ENCODE measurements around the gene PAWR.

PAWR gene, protein sequence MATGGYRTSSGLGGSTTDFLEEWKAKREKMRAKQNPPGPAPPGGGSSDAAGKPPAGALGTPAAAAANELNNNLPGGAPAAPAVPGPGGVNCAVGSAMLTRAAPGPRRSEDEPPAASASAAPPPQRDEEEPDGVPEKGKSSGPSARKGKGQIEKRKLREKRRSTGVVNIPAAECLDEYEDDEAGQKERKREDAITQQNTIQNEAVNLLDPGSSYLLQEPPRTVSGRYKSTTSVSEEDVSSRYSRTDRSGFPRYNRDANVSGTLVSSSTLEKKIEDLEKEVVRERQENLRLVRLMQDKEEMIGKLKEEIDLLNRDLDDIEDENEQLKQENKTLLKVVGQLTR

DNA sequence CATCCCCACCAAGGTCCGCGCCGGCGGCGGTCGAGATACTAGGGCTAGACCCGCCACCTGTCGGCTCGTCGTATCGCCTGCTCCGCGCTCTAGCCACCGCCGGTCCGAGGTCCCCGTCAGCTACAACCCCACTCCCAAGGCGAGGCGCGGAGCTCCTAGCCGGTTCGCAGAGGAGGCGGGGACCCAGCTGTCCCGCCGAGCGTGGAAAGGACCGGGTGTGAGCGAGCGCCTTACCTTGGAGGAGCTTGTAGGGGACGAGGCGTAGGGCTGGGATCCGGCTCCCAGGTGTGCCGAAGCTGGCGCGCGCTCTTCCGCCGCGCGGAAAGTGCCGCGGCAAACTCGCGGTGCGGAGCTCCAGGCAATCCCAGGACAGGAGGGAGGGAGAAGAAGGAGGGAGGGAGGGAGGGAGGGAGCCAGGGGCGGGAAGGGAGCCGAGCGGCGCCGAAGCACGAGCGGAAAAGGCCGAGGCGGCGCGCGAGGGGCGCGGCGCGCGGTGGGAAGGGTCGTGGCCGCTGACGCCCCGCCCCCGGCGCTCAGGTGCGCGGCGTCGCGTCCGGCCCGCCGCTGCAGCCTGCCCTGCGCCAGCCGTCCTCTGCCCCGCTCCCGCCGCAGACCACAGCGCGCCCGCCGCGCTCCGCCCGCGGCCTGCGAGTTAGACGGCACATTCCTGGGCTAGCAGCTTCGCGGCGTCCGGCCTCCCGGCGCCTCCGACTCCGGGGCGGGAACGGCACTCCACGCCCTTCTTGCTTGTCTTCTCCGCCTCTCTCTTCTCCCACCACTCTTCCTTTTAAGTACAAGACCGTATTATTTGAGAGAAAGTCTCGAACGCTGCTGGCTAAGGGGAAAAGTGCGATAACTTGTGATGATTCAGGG lies at the start of gene PAWR:
PAWR (minus strand) TSS at position 327 of the 873 bp plus-strand sequence. CDS start 720 bp downstream, outside the sequence.
- no peak for DNase-seq

DNA sequence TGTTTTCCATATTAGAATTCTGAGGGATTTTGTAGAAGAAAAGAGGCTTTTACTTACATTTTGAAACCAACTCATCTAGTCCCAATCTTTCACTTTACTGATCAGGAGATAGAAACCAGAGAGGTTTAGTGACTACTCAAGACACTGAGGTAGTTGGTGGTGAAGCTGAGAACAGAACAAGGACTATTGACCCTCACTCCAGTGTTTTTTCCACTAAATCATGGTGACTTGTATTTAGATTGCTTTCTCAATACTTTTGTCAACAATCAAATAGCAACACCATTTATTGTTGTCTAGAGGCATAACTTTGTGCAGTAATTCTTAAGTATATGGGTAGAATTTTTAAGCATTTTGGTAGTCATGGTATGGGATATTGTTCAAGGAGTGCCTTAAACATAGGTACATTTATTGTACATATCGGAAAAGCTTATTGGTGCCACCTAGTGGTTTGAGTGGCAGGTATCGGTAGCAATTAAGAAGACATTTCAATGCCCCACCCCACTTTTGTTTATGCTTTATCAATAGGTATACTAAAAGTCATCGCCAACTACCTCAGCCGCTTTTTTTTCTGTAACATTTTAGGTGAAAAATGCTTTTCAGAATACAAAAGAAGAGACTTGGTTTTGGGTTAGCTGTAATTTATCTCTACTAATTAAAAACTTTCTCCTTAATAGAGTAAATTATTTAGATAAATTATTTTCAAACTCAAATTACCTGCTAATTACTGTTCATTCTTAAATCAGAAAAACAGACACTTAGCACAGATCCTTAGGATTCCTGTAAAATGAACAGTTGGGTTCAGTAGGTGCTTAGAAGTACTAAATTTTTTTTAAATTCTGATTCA lies 47.3 kb upstream of the PAWR start:
- DNase-seq, result peak; percentile 71

DNA sequence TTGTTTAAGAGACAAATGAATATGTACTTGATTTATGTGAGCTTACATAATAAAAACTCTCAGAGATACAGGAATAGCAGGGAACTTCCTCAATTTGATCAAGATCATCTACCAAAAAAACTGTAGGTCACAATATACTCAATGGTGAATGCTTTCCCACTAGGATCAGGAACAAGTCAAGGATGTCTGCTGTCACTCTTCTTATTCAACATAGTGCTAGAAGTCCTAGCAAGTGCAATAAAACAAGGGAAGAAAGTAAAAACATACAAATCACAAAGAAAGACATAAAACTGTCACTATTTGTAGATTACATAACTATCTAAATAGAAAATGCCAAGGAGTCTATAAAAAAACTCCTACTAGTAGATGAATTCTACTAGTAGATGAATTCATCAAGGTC lies 41.9 kb upstream of the PAWR start:
- peak; percentile 17 for DNase-seq

DNA sequence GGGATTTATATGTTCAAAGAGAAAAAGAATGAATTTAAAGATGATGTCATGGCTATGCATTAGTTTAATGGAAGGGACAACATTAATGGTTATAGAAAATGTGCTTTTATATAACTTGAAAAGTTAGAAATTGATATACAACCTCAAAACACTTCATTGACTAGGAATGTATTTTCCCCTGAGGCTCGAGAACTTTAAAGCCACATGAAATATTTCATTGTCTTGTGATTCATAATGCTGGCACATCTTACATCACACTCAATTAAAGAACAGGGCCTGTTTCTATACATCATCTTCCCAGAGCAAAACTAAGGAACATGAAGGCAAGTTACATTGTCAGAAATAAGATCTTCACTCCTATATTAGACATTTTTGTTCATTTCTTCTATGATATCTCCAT lies 35.2 kb upstream of the PAWR start:
- no peak for DNase-seq

DNA sequence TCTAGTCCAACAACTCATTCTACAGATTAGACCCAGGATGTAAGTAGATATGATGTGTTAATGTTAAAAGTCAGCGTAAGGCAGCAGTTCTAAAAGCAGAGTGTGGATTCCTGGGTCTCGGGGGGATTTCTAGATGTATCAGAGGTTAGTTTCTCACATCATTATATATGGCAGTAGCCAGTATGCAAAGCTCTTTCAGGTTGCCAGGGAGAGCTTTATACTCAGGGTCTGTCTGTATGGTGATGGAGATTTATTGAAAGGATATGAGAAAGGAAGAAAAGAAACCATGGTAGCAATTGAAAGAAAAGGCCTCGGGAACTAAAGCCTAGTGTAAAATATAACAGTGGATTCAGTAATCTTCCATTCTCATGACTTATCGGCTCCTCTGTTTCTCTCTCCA lies 26.2 kb upstream of the PAWR start:
- DNase-seq, result no peak

DNA sequence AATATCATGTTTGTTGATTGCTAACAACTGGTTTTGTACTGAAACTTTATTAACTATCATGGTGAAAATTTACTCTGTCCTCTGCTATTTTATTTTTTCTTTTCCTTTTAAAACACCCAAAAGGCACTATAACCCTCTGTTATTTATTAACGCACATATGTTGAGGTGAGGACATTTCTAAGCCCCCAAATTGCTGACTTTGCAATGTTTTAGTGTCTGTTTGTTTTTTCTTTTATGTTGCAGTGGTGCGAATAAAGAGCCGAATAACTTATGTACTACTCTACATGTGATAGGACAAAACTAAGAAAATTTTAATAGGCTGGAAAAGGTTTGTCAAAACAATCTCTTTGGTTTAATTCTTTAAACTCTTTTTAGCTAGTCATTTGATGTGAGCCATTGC lies 24.5 kb upstream of the PAWR start:
- no peak for DNase-seq

DNA sequence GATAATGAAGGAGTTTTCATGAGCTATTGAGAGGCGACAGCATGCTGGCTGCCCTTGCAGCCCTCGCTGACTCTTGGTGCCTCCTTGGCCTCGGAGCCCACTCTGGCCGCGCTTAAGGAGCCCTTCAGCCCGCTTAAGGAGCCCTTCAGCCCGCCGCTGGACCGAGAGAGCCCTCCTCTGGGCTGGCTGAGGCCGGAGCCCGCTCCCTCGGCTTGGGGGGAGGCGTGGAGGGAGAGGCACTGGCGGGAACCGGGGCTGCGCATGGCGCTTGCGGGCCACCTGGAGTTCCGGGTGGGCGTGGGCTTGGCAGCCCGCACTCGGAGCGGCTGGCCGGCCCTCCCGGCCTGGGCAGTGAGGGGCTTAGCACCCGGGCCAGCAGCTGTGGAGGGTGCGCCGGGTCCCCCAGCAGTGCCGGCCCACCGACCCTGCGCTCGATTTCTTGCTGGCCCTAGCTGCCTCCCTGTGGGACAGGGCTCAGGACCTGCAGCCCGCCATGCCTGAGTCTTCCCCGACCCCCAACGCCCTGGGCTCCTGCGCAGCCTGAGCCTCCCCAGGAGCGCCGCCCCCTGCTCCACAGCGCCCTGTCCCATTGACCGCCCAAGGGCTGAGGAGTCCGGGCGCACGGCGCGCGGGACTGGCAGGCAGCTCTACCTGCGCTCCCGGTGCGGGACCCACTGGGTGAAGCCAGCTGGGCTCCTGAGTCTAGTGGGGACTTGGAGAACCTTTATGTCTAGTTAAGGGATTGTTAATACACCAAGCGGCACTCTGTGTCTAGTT lies 20.1 kb upstream of the PAWR start:
- DNase-seq, result no peak

DNA sequence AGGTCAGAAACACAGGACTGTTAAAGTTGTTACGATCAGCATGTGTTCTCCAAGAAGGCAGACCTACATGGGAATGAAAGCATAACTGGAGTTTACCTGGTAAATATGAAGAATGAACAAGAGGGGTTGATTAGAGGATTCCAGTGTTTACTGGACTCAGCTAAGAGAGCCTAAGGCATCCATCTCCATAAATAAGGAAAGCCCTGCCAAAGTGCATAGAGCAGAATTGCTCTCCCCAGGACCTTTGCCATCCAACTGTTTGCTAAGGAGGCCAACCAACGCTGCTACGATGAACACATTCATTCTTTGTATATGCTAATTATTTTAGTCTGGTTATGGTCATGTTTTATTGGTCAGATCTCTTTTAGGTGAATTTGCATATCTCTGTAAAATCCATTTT lies 17.1 kb upstream of the PAWR start:
- DNase-seq, result no peak

DNA sequence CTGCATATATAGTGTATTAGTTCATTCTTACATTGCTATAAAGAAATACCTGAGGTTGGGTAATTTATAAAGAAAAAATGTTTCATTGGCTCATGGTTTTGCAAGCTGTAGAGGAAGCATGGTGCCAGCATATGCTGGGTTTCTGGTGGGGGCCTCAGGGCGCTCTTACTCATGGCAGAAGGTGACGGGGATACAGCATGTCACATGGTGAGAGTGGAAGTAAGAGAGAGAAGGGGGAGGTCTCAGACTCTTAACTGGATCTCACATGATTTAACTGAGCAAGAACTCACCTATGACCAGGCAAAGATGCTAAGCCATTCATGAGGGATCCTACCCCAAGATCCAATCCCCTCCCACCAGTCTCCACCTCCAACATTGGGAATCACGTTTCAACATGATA lies 15.9 kb upstream of the PAWR start:
- DNase-seq, result no peak

DNA sequence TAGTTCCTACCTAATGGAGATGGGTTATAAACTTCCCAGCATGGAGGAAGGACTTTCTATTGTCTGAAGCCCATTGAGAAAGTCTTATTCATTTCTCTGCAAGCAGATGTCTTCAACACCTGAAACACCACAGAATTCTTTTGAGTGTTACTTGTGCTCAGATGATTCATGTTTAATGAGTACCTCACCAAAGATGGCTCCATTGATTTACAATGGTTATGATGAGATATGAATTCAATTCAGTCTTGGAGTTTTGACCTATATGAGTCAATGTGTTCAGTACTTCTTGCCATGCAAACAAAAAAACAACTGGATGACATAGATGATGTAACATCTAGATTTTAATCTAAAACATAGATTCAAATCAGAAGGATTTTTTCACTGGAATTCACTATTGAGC lies 15.4 kb upstream of the PAWR start:
- DNase-seq, result no peak

DNA sequence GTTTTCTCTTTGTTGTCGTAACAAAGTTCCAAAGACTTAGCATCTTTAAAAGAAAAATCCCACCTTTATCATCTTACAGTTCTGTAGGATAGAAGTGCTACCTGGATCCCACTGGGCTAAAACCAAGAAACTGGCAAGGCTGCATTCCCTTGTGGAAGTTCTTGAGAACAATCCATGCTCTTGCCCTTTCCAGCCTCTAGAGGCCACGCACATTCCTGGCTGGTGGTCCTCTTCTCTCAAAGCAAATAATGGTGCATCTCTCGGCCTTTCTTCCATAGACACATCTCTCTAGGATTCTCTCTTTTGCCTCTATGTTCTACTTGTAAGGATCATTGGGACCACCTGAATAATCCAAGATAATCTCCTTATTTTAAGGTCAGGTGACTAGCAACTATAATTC lies 8.2 kb upstream of the PAWR start:
- no peak for DNase-seq

DNA sequence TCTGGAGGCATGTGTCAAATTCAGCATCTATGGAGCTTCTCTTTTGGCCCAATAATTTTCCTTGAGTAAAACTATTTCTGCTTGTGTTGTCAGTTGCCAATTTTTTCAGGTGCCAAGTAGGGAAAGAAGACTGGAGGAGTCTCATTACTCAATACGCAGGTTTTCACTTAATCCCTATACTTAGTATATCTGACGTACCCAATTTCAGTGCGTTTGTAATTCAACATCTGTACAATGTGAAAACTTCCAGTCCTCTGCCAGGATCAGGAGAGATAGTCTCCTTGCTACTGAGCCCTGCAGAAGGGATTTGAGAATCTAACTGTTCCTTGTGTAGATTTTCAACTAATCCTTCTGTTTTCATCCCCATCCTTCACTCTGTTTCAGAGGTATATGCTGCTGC lies 5.7 kb upstream of the PAWR start:
- DNase-seq, result no peak

DNA sequence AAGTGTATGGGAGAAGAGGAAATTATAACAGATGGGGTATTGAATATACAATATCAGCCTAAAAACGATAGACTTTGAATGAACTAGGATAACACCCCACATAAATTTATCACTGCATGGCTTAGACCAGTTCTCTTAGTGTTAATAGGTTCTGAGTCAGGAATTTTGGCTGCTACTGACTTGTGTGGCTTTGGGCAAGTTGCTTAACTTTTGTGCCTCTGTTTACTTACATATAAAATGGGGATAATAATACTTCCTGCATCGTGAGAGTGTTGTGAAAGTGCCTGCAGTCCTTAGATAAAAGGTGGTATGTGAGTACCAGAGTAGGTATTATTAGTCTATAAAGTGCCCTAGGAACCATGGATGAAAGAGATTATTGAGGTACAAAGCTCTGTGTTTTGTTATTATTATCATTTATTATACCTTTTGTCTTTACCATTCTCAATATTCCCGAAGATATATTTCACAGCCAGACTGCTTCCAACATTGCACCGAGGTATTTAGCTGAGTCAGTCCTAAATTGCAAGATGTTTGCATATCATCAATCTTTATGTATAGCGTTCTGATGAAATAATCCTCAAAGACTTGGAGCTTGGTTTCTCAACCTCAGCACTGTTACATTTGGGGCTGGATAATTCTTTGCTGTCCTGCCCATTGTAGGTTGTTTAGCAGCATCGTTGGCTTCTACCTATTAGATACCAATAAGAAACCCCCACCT lies 2.3 kb upstream of the PAWR start:
- DNase-seq, result no peak

DNA sequence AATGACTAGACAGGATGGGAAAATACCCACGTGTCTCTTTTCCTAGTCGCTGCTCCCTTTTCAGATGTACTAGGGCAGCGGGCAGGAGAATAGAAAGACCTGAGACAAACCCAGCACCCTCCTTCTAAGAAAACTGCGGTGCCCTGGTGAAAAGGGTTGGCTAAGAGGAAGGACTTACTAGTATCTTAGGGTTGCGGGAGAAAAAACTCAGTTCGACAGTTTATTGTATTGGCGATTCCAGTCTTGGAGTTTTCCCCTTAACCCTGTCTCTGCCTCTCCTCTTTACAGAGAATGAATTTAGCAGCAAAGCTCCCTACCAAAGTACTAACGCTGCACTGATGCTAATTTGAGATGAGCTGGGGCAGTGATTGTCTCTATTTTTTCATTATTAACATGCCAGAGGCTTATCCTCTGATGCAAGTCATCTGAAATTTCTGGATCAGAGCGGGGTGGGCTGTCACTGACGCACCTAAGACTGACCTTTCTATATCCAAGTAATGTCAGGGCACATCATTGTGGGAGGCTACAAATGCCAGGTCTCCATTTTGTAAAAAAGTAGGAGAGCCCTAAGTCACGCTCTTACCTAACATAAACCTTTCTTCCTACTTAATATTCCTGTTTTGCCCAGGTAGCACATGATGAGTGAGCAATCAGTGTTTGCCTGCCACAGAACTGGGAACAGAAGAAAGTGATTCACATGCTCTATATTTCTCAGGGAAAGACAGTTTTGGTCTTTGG lies 916 bp upstream of the PAWR start:
- DNase-seq, result no peak

DNA sequence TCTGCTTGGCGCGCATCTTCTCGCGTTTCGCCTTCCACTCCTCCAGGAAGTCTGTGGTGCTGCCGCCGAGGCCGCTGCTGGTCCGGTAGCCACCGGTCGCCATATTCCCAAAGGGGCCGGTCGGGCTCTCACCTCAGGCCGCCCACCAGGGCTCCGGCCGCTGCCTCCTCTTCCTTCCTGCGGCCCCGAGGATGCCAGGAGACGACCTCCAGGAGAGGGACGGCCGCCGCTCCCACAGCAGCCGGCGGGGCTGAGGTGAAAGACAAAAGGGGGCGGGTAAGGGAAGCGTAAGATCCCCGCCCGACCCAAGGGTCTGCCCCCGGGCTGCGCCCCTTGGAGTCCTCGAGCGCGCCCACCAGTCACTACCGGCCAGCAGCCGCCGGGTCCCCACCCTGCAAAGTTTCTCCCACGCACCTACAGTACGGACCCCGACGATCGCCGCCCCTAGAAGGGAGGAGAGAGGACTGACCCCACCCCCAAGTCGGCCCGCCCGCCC lies 574 bp downstream of the PAWR start:
- no peak for DNase-seq

DNA sequence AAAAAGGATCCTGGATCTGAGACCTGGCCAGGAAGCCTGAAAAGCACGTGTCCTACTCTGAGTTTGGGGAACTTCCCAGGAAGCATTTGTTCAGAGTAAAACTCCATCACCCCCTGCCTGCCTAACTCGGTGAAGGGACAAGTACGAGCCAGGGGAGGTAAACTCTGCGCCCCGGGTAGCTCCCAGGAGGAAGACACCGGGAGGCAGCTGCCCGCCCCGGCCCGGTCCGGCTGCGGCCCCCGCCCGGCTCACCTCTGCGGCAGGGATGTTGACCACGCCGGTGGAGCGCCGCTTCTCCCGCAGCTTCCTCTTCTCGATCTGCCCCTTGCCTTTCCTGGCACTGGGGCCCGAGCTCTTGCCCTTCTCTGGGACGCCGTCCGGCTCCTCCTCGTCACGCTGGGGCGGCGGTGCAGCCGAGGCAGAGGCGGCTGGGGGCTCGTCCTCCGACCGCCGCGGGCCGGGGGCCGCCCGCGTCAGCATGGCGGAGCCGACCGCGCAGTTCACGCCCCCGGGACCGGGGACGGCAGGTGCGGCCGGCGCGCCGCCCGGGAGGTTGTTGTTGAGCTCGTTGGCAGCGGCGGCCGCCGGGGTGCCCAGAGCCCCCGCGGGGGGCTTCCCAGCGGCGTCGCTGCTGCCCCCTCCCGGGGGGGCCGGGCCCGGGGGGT lies 1.2 kb downstream of the PAWR start:
- DNase-seq, result no peak

DNA sequence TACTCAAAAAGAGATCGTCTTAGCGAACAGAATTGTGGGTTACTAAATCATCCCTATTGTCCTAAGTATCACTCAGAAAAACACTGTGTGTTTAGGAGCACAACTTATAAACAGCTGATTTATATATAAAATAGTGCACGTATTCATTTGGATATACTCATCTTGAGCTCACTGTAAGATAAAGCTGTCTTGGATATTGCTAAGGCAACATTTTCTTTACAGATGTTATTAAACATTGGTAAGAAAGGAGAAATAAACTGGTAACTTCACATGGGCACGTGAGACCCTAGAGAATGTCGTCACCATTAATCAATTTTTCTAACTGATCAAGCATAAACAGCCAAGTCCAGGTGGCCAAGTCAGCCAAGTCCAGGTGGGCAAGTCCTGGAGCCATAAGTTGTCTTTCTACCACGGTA lies 1.7 kb downstream of the PAWR start:
- no peak for DNase-seq

DNA sequence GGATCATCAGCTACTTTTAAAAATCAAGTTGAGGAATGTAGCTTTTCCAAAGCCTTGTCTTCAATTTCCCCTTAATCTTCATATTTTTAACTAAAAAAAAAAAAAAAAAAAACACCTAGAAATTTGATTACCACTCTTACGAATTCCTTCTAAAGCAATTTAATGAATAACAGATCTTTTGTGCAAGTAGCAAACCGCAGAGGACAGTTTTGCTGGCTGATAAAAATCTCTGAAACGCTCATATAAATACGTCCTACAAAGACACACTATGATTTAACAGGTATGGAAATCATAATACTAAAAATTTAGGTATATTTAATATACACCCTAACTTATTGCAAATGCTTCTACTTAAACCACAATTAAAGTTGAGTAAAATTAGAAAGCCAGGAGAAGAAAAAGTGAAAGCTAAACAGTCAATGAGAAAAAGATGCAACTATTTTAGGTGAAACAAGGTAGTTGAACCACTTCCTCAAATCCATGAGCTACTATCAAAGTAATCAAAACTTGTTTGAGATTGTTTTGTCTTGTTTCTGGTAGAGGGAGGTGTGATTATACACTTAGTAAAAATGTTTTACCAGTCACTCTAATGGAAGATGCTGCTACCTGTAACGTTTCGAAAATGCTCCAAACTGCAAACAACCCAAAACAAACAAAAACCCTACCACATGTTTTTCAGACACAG lies 2.2 kb downstream of the PAWR start:
- peak; percentile 43 for DNase-seq

DNA sequence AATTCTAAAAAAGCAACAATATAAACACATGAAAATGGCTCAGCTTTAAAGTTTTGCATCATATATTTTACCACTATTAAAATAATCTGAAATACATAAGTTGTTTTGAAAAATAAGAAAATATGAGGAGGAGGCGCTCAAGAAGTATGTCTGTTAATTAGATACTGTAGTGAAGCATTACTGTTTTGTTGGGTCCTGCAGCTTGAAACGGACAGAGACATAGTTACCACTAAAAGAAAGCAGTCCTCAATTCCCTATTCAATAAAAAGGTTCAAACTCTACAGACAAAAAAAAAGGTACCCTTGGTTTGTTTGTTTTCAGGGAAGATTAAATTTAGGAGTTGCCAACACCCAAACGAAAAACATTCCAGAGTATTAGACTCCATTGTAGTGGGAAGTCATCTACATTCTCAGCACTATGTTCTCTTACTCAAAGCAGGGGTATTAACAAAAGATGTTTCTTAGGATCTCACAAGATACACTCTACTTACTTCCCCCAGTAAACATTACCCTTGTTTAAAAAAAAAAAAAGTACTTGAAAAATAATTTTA lies 3.0 kb downstream of the PAWR start:
- no peak for DNase-seq

All from OCI-M1 (cell line).